ENCODE measurements around the gene KRTAP10-5. TPM values are rescaled to one million over a fixed set of nuclear protein-coding genes. Genes with fewer than 3 reads are reported as not detected.

KRTAP10-5 gene
- total and polyA plus RNA-seq, 9 of the 15 experiments (the other 6 are each of a cell fraction or from before 2014, with no cell fraction given): not detected

GRCh38 chr21:44615911-44616590 lies 35.6 kb upstream of the KRTAP10-5 start (continued):
- no peak for TF ChIP-seq ZBTB26 (CRISPR knock-in tag; IDR thresholded peaks at IDR 0.05)

GRCh38 chr21:44615466-44615865 lies 35.1 kb upstream of the KRTAP10-5 start:
- ChIA-PET POLR2A (interaction anchor here (0.6 to 0.8 kb wide), 2 partner anchors 11 to 232 kb away, joined by 3 read pairs; no protein-coding TSS in a partner anchor), CTCF (ENCODE audit: low intra/inter-chr PET ratio) (no interaction called here)
- BruUV-seq (replicated peaks): no TSS peak
- WGBS (ENCODE audit: insufficient coverage, low coverage, missing lambda C conversion rate): 2% methylated on average over 8 of the region's 8 CpGs
- no peak for DNase-seq (ENCODE audit: extremely low read depth in 1 of 4, low spot score in 3 of 4)
- Histone ChIP-seq H4K20me1 (replicated peaks; ENCODE audit: control insufficient read depth, insufficient read depth, low read length) (no peaks in the 10 kb centered on the region), H3K9me1 (ENCODE audit: control insufficient read depth, insufficient read depth, low read length) (peaks cover 3% of the 10 kb centered on the region), H3K36me3 (ENCODE audit: control insufficient read depth, insufficient read depth, low read length) (no peaks in the 10 kb centered on the region), H3K27ac (ENCODE audit: extremely low read depth, low read depth, low read length) (no peak overlapping the region), H3K9ac (ENCODE audit: insufficient read depth in 1 of 2, low read depth in 2 of 2, low read length in 2 of 2) (no peak overlapping the region), H3K27me3 (ENCODE audit: control insufficient read depth in 2 of 2, insufficient read depth in 2 of 2, low read length in 2 of 2) (peaks cover 14 to 44% of the 10 kb centered on the region in 2 experiments; a peak in 4 of 5 replicates), H3K4me2 (ENCODE audit: insufficient read depth, low read length) (no peak overlapping the region), H3K4me3 (no peak overlapping the region), H2AFZ (ENCODE audit: low read depth, low read length) (no peak overlapping the region), H3K79me2 (ENCODE audit: control insufficient read depth, insufficient read depth, low read length) (no peaks in the 10 kb centered on the region), H3K9me3 (replicated peaks; ENCODE audit: control insufficient read depth, insufficient read depth, low read depth, low read length) (no peaks in the 10 kb centered on the region; the same call in 1 of the 2 replicates), H3K4me1 (replicated peaks in 1 of 2; ENCODE audit: control insufficient read depth in 2 of 2, insufficient read depth in 2 of 2, low read length in 2 of 2) (peaks cover 0 to 10% of the 10 kb centered on the region in 2 experiments; a peak in 2 of 5 replicates)
- FAIRE-seq: no peak
- ATAC-seq: no peak
- intact Hi-C loops (cut with micrococcal nuclease) (no loop called here), in situ Hi-C loops (cut with MboI) (no loop called here)
- no peak for TF ChIP-seq FOXO4 (CRISPR knock-in tag; IDR thresholded peaks at IDR 0.05)
